OCI-LY1 (cell line): ENCODE measurements around the gene RPL37.
"Not testable (repeated sequence)": the region's sequence is repeated elsewhere in the genome, so short reads cannot be mapped to it uniquely, and the experiment has no call there.

Experiments used
- CTCF ChIP-seq: fragments of 200-600 bp; sonication (generic), shearing (Covaris generic); IDR thresholded peaks from 2 replicates; pipeline ENCODE4 v1.5.1; 2017; ENCODE audit warnings: mild to moderate bottlenecking, antibody characterized with exemption, low read length, moderate library complexity, mixed read lengths
- EZH2 ChIP-seq: fragments of 200-600 bp; sonication (generic), shearing (Covaris generic); IDR thresholded peaks from 2 replicates; pipeline ENCODE4 v1.8.0; 2017; ENCODE audit warnings: borderline replicate concordance, mixed run types, mild to moderate bottlenecking, antibody characterized with exemption, low read length, moderate library complexity, mixed read lengths

GRCh38 chr5:40872253-40872652 is 37.2 kb upstream of the RPL37 start:
- TF ChIP-seq CTCF, EZH2: not testable (repeated sequence)
